LHCN-M2 (cell line): ENCODE results near the gene PIF1. TPM values are rescaled to one million over a fixed set of nuclear protein-coding genes. Genes with fewer than 3 reads are reported as not detected.
A peak's percentile ranks its signal among the peaks of the same experiment; 100 is the strongest.

Experiments used
- DNase-seq: peaks from one replicate; pipeline ENCODE4 v3.0.0-alpha.2; 2012; ENCODE audit warnings: low read depth
- polyA plus RNA-seq: library from polyadenylated mRNA; unstranded; fragments of >200 nt; gene quantifications from one replicate; pipeline ENCODE4 v1.2.1, GENCODE V29; 2012; ENCODE audit warnings: missing spikeins
- total RNA-seq: library from RNA; depleted of rRNA; stranded (reverse); fragments of >200 nt; gene quantifications from 2 replicates; pipeline ENCODE4 v1.2.3, GENCODE V29; 2014; rRNA removed

Gene PIF1, protein sequence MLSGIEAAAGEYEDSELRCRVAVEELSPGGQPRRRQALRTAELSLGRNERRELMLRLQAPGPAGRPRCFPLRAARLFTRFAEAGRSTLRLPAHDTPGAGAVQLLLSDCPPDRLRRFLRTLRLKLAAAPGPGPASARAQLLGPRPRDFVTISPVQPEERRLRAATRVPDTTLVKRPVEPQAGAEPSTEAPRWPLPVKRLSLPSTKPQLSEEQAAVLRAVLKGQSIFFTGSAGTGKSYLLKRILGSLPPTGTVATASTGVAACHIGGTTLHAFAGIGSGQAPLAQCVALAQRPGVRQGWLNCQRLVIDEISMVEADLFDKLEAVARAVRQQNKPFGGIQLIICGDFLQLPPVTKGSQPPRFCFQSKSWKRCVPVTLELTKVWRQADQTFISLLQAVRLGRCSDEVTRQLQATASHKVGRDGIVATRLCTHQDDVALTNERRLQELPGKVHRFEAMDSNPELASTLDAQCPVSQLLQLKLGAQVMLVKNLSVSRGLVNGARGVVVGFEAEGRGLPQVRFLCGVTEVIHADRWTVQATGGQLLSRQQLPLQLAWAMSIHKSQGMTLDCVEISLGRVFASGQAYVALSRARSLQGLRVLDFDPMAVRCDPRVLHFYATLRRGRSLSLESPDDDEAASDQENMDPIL
- 26.4 and 43.9 TPM in 2 replicates for total RNA-seq
- 6.8 TPM for polyA plus RNA-seq

DNA sequence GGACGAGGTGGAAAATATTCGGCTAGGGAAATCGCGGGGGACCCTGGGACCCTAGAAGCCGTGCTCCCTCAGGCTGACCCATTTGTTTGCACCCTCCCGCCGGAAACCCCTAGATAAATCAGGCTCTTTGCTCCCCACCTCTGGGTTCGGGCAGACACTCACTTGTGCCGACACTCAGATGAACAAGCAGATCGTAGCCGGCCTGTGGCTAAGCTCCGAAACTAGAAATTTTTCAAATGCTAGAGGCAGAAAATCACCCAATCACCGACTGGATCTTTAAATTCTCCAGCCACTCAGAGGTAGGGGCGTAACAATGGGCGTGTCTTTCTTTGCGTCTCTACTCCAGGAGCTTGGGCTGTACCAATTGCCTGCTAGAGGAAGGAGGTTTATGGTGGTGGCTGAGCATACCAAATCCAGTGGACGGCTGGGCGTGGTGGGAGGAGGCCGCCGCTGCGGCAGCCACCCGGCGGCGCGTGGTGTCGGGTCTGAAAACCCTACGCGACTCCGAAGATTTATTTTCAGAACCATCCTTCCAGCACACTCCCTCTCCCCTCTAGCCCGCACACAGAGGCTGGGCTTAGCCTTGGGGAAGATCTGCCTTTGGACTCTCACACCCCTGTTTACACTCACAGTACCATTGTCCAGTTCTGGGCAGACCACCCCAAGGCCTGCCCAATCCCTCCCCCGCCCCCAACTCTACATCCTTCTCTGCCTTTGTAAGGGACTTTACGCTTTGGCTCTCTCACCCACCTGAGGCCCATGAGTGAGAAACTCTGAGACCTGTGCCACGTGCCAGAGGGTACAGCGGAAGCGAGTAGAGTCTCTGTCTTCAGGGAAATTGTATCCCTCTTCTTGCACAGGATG lies at the start of gene PIF1:
Gene PIF1, minus strand, starts transcription at position 217 of the 864 bp plus-strand sequence. CDS start 1,312 bp downstream, outside the sequence.
- peak; percentile 99 for DNase-seq

DNA sequence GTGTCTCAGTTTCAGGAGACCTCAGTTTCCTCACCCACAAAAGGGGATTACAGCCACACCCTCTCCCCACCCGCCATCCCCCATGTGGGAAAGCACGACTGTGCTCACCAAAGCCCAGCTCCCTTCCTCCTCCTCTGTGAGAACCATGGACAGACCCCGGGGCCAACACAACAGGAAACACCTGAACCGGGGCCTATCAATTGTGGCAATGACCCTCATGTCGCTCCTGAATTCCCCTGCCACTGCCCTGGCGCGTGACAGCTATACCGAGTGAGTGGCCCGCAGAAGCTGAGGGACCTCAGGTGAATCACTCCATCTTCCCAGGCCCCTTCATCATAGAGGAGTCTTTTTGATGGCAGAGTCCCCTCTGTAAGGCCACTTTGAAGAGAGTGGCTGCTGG lies 44.9 kb upstream of the PIF1 start:
- DNase-seq = no peak

DNA sequence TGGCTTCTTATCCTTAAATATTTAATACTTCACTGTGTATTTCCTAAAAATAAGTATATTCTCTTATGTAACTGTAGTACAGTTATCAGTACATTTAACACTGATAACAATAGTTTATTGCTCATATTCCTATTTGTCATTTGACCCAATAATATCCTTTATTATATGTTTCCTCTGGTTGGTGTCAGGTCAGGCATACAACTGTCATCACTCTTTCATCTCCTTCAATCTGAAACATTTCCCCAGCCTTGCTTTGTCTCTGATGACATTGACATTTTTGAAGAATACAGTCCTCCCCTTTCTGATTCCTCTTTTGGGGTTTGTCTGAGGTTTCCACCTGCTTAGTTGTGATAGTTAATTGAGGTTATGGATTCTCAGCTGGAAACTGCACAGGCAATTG lies 44.1 kb upstream of the PIF1 start:
- DNase-seq = no peak

DNA sequence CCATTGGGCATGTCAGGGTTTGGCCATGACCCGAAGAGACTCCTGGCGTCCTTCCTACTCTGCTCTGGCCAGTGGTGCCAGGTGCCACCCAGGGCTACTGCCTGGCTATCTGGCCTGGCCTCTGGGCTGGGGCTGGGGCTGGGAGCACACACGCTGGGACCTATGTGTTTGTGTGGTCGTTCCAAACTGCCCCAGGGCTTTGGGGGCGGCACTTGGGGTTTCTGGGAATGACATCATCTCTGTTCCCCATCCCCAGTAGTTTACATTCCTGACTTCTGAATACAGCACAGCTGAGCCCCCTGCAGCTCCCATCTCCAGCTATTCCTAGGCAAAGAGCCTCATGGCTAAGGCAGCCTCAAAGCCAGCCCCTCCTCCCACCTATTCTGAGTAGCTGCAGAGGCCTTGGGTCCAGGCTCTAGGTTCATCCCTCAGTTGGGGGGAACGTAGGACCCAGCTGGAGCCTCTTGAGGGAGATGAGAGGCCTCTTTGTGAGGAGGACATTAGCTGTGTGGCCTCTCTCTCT lies 40.6 kb upstream of the PIF1 start:
- DNase-seq = peak; percentile 95

DNA sequence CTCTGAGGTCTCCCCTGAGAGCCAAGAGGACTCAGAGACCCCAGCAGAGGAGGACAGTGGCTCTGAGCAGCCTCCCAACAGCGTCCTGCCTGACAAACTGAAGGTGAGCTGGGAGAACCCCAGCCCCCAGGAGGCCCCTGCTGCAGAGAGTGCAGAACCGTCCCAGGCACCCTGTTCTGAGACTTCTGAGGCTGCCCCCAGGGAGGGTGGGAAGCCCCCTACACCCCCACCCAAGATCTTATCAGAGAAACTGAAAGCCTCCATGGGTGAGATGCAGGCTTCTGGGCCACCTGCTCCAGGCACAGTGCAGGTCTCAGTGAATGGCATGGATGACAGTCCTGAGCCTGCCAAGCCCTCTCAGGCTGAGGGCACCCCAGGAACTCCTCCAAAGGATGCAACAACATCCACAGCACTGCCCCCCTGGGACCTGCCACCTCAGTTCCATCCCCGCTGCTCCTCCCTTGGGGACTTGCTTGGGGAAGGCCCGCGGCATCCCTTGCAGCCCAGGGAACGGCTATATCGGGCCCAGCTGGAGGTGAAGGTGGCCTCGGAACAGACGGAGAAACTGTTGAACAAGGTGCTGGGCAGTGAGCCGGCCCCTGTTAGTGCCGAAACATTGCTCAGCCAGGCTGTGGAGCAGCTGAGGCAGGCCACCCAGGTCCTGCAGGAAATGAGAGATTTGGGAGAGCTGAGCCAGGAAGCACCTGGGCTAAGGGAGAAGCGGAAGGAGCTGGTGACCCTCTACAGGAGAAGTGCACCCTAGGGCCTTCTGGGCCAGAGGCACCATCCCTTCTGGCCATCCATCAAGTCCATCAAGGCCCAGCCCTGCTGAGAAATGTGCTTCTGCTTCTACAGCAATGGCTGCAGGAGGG lies 39.9 kb upstream of the PIF1 start:
- no peak for DNase-seq

DNA sequence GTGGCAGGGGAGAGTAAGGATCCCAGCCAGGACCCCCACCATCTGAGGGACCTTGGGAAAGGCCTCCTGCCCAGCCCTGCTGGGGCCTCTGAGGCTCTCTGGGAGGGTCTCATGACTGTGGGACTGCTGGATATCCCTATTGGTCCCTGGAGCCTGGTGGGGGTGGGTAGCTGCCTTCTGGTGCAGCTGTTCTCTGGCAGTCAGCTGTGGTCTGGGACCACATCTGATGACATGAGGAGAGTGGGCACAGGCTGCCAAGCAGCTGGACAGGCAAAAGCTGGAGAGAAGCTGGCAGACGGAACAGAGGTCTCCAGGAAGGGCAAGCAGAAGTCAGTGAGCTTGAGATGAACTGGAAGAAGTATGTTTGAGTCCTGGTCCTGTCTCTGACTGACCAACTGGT lies 38.6 kb upstream of the PIF1 start:
- peak; percentile 98 for DNase-seq

DNA sequence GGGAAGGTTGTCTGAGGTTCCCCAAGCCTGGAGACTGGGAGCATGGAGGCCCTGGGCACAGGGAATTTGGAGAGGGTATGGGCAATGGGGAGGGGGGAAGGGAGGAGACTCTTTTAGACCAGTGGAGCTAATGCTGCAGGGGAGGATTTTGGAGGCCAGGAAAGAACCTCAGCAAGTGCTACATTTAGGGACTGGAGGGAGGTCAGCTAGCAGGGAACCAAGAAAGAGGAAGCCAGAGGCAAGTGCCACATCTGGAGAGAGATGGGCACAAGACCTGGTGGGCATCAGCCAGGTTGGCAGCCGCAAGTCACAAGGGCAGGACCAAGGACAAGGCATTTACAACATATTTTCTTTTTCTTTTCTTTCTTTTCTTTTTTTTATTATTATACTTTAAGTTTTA lies 37.0 kb upstream of the PIF1 start:
- no peak for DNase-seq

DNA sequence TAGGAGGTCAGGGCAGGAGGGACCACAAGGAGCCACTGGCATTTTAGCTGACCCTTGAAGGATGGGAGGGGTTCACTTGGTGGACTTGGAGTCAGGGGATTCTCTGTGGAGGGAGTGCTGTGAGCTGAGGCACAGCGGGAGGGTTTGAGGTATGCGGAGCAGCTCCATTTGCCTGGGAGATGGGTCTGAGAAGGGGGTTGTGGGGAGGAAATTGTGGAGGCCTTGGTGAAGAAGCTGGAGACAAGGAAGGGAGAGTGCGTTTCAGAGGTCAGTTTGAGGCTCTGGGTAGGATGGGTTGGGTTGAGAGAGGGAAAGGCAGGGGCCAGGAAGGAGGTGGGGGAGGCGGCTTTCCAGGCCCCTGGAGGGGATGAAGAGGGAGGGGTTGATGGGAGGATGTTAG lies 36.5 kb upstream of the PIF1 start:
- no peak for DNase-seq

DNA sequence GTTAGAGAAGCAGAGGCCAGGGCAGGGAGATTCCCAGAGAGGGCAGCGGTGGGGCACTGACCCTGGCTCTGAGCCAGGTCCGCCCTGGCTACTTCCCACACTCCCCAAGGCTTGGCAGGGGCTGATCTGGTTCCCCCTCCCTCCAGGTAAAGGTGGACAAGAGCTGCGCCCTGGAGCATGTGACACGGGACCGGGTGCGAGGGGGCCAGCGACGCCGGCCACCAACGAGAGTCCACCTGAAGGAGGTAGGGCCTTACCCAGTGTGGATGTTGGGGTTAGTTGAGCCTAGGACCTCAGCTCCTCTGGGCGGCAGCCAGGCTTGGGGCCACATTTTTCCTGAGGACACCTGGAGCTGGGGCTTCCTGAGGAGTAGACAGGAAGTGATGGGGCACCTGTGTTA lies 35.9 kb upstream of the PIF1 start:
- DNase-seq = no peak

DNA sequence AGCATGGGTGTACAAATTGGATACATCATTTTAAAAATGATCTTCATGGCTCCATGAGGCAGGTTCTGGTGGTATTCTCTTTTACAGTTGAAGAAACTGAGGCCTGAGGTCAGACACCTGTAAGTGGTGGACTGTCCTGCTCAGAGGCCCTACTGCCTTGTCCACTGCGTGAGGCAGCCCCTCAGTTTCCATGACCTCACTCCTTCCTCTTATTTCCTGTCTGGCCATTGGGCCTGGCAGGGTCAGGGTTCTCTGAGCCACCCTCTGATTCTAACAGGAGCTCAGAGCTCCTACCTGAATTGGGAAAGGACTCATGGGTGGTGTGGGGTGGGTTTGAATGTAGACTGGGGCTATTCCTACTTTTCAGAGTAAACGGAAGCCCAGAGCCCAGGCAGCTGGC lies 33.8 kb upstream of the PIF1 start:
- DNase-seq = no peak

DNA sequence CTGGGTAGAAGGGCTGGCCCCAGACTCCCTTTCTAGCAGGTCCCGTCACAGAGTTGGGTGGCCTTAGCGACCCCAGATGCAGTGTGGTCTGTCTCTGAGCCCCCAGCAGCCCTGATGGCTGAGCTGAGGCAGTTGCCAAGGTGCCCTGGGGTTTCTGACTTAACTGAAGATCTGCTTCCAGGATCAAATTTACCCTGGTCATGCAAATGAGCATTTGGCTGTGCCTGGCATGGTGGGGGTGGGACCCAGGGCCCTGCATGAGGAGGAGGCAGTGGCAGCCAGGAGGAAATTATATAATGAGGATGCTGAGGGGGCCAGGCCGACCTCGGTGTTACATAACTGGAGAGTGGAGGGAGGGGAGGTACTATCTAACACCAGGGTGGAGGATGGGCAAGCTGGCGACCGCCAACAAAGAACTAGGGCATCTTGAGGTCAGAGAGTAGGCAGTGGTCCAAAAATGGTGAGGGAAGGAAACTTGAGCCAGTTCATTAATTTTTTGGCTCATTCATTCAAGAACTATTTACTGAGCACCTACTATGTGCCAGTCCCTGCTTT lies 32.7 kb upstream of the PIF1 start:
- no peak for DNase-seq

DNA sequence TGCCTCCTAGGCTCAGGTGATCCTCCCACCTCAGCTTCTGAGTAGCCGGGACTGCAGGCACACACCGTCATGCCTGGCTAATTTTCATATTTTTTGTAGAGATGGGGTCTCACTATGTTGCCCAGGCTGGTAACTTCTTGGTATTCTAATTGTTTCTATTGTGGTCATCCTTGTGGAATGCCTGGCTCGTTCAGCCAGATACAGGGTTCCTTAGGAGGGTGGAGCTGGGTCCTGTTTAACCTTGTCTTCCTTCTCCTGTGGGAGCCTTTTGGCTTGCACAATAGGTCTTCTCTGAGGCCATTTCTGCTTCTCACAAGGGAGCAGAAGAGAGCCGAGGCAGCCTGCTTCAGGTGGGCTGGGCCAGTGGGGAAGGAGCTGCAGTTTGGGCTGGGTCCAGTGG lies 32.0 kb upstream of the PIF1 start:
- peak; percentile 48 for DNase-seq

DNA sequence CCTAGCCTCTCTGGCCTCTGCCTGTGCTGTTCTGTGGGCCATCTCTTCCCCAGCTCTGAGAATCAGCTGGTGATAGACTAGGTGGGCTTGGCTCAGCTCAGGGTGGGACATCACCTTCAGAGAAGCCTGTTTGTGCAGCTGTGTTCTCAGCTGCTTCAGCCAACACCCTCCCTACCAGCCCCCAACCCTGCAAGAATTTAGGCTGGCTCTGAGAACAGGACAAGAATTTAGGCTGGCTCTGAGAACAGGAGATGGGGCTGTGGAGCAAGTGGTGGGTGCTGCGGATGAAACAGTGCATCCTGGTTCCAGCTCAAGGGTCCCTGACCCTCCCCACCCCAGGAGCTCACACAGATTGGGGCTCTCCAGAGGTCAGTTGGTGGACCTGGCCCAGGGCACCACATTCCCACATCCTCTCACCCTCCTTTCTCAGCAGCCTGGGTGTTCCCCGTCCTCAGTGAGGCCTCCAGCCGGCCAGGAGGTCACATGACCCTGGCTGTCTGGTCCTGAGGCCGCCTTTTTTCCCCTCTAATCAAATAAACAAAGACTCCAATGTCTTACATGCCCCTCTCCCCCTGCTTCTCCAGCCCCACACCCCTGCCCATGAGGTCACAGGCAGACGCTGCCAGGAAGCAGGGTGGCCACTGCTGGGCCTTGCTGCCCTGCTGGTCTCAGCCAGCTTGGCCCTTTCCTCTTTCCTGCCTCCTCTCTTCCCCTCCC lies 31.1 kb upstream of the PIF1 start:
- peak; percentile 76 for DNase-seq

DNA sequence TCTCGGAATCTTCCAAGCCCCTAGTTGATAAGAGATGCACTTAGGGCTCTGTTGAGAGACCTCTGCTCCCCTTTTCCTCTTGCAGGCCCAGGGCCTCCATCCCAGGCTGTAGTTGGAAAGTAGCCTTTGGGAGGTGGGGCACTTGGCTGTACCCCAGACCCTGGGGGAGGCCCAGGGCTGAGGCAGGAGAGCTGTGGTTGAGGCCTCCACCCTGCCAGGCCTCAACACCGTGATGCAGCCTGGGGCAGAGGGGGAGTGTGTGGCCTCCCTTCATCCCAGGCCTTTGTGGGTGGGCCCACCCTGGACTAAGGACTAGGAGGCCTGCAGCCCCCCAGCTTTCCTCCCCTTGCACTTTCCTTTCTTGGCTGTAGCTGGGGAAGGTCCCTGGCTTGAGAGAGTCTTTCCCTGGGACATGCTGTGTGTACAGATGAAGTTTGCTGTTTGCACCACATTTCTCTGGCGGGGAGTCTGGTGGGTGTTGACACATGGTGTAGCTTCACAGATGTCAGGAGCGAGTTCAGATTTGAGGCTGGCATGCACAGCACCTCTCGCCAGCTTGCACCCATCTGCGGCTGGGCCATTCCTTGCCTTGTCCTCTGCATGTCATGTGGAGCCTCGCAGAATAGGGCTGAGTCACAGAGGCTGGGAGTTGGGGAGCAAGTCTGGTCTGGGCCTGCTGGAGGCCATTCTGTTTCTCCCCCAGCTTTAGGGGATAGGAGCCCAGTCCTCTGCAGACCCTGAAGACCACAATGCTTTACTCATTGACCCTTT lies 29.9 kb upstream of the PIF1 start:
- DNase-seq = peak; percentile 57

DNA sequence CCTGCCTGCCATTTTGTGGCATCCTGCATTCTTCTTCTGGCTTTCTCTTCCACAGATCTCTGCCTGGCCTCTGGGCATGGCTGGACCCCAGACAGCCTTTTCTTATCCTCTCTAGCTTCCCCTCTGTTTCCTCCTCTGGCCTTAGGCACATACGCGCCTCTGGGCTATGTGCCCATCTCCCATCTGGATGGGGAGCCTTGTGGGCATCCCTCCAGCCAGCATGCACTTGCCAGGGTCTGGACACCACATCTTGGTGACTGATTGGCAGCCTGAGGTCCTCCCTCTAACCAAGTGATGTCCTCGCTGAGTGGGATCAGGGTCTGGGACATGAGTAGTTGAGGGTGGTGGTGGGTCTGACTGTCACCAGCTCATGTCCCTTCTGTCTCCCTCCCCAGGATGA lies 29.1 kb upstream of the PIF1 start:
- DNase-seq = no peak

DNA sequence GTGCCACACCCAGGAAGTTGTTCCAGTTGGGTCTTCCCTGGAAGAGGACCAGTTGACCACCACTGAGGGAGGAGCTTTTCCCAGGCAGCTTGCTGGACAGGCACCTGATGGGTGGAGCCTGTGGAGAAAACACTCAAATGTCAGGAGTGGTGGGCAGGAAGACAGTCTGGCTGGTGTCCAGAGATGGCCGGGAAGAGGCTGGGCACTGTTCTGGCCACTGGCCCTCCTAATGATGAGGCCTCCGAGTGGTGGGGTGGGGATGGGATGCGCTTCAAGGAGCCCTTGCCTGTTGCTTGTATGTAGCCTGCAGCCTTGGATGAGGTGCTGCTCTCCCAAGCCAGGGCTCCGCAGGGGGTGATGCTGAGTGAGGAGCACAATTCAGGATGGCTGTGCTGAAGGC lies 28.6 kb upstream of the PIF1 start:
- no peak for DNase-seq

DNA sequence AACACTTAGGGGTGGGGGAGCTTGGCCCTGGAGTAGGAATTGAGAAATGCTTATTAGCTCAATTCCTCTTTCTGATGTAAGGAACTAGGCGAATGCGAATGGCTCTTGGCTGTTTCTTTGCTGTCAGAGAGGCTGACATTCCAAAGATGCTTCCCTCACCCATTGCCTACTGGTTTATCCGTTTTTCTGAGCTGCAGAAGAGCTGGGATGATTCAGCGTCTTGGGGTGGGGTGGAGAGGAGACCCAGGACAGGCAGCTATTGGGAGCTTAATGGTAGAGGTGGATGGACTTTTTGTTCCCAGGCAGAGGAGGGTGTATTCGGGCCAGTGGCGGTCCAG lies 26.0 kb upstream of the PIF1 start:
- DNase-seq = peak; percentile 60

DNA sequence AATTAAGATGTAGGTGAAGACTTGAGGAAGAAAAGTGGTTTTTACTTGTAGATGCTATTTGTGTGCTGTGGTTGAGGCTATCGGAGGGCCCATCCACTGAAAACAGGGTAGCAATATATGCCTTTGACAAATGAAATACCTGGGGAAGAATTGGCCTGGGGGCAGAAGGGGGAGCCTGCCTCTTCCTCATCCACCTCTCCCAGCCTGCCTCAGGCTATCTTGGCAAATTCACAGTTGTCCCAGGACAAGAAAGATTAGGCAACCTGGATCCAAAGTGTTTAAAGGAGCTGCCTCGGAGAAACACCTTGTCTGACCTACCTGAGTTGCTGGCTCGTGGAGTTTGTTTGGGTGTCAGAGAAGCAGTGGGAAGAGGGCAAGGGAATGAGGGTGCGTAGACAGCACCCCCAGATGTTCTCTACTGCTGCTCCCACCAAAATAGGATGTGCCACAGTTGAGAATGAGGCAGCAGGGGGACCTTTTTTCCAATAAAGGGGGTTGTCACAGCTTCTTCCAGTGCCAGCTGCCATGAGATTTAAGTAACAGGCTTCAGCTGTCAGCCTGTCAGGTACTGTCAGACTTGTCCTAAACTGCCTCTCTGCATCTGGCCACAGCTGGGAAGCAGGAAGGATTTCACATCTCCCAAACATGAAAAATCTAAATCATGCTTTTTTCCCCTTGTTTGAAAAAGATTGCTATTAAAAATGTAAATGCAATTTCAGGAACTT lies 25.5 kb upstream of the PIF1 start:
- no peak for DNase-seq
